ENCODE data around the gene KIF6.

Gene KIF6

GRCh38 chr6:39590871-39591393, 134.3 kb downstream of the KIF6 start:
- DNase-seq = no peak

- DNase-seq = no peak
These were observed 138.1 kb downstream of the KIF6 start for GRCh38 chr6:39587080-39587479.

GRCh38 chr6:39585641-39586040, 139.6 kb downstream of the KIF6 start:
- no peak for DNase-seq

GRCh38 chr6:39577446-39578165, 147.6 kb downstream of the KIF6 start:
- no peak for DNase-seq

- DNase-seq = no peak
These were observed 148.5 kb downstream of the KIF6 start for GRCh38 chr6:39576556-39577303.

- no peak for DNase-seq
These were observed 150.2 kb downstream of the KIF6 start for GRCh38 chr6:39574991-39575390.

GRCh38 chr6:39573541-39573940, 151.7 kb downstream of the KIF6 start:
- no peak for DNase-seq

- DNase-seq = no peak
These were observed 152.4 kb downstream of the KIF6 start for GRCh38 chr6:39572661-39573340.

- no peak for DNase-seq
These were observed 156.3 kb downstream of the KIF6 start for GRCh38 chr6:39568896-39569295.

- no peak for DNase-seq
These were observed 158.1 kb downstream of the KIF6 start for GRCh38 chr6:39567091-39567490.

- DNase-seq = no peak
These were observed 158.8 kb downstream of the KIF6 start for GRCh38 chr6:39566456-39566855.

- DNase-seq = no peak
These were observed 159.3 kb downstream of the KIF6 start for GRCh38 chr6:39565956-39566355.

- DNase-seq = no peak
These were observed 161.5 kb downstream of the KIF6 start for GRCh38 chr6:39563566-39564311.

- no peak for DNase-seq
These were observed 163.5 kb downstream of the KIF6 start for GRCh38 chr6:39561536-39562266.

- no peak for DNase-seq
These were observed 164.3 kb downstream of the KIF6 start for GRCh38 chr6:39560915-39561314.

- no peak for DNase-seq
These were observed 166.5 kb downstream of the KIF6 start for GRCh38 chr6:39558591-39559190.

GRCh38 chr6:39558079-39558478, 167.1 kb downstream of the KIF6 start:
- DNase-seq = no peak

- DNase-seq = no peak
These were observed 170.1 kb downstream of the KIF6 start for GRCh38 chr6:39555136-39555535.

- no peak for DNase-seq
These were observed 171.1 kb downstream of the KIF6 start for GRCh38 chr6:39553860-39554802.

GRCh38 chr6:39553029-39553428, 172.2 kb downstream of the KIF6 start:
- DNase-seq = no peak

- DNase-seq = no peak
These were observed 175.0 kb downstream of the KIF6 start for GRCh38 chr6:39550191-39550590.
